ENCODE measurements around the gene RWDD1. TPM values are rescaled to one million over a fixed set of nuclear protein-coding genes. Genes with fewer than 3 reads are reported as not detected.

RWDD1 gene
- total RNA-seq, 1 experiment from 2014 or later: 52.3 TPM

- no peaks in the 10 kb centered on the region for H3K4me1 ChIP-seq (ENCODE audit: insufficient read depth, low read length, poor library complexity, severe bottlenecking)
- no TSS peak for BruUV-seq (replicated peaks)
- H3K27ac ChIP-seq (ENCODE audit: low read depth, low read length, poor library complexity, severe bottlenecking): no peak overlapping the region
- no peak for DNase-seq (ENCODE audit: low spot score)
- H3K36me3 ChIP-seq (ENCODE audit: insufficient read depth, low read length, poor library complexity, severe bottlenecking): no peaks in the 10 kb centered on the region
- no peak for TF ChIP-seq CTCF (conservative IDR thresholded peaks at IDR 0.05; ENCODE audit: low read depth, low read length)
- TF ChIP-seq EZH2 (IDR thresholded peaks at IDR 0.05; ENCODE audit: borderline replicate concordance, low read depth, low read length, poor library complexity, severe bottlenecking): no peak
- intact Hi-C loops (cut with micrococcal nuclease; ENCODE audit: unreplicated experiment): no loop called here
- H3K27me3 ChIP-seq (replicated peaks; ENCODE audit: insufficient read depth, low read depth, low read length, poor library complexity): no peaks in the 10 kb centered on the region
- ChIA-PET POLR2A (ENCODE audit: low non-redundant PET) (no interaction called here), CTCF (no interaction called here)
- no peaks in the 10 kb centered on the region for H3K9me3 ChIP-seq (ENCODE audit: low read depth, low read length, poor library complexity, severe bottlenecking)
- no peak overlapping the region for H3K4me3 ChIP-seq (ENCODE audit: low read depth, low read length, poor library complexity, severe bottlenecking)
These were observed 60.2 kb downstream of the RWDD1 start for GRCh38 chr6:116631379-116631990.

DNA sequence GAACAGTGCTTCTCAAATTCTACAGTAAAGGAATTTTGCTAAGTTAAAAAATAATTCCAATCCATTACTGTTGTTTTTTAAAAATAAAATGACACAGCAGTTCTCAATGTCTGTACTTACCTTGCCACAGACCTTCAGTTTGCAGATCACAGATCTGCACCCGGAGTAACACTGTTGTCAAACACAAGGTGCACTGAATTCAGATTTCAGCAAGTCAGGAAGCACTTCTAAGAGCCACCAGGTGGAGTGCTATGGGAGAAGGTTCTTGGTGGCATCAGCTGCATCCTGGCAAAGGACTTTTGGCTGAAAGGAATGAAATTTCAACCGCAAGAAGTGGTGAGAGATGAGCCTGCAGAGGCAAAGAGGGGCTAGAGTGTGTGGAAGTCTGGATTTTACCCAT, 62.4 kb downstream of the RWDD1 start:
- H3K4me3 ChIP-seq (ENCODE audit: low read depth, low read length, poor library complexity, severe bottlenecking): no peak overlapping the region
- intact Hi-C loops (cut with micrococcal nuclease; ENCODE audit: unreplicated experiment): no loop called here
- H3K4me1 ChIP-seq (ENCODE audit: insufficient read depth, low read length, poor library complexity, severe bottlenecking): no peaks in the 10 kb centered on the region
- POLR2A ChIA-PET (ENCODE audit: low non-redundant PET): no interaction called here
- no peak for TF ChIP-seq EZH2 (IDR thresholded peaks at IDR 0.05; ENCODE audit: borderline replicate concordance, low read depth, low read length, poor library complexity, severe bottlenecking)
- TF ChIP-seq CTCF (conservative IDR thresholded peaks at IDR 0.05; ENCODE audit: low read depth, low read length): peak; percentile 27; the same call in 1 of the 2 replicates
- DNase-seq (ENCODE audit: low spot score): peak; percentile 23
- no peak overlapping the region for H3K27ac ChIP-seq (ENCODE audit: low read depth, low read length, poor library complexity, severe bottlenecking)
- no peaks in the 10 kb centered on the region for H3K36me3 ChIP-seq (ENCODE audit: insufficient read depth, low read length, poor library complexity, severe bottlenecking)
- H3K9me3 ChIP-seq (ENCODE audit: low read depth, low read length, poor library complexity, severe bottlenecking): no peaks in the 10 kb centered on the region
- no TSS peak for BruUV-seq (replicated peaks)
- H3K27me3 ChIP-seq (replicated peaks; ENCODE audit: insufficient read depth, low read depth, low read length, poor library complexity): no peaks in the 10 kb centered on the region
- CTCF ChIA-PET: no interaction called here

Other genes starting within 250 kb of the RWDD1 start
- 31.4 and 33.3 TPM in 2 replicates for gene DSE, start 200.6 kb upstream of the RWDD1 start, total RNA-seq (2021)
- gene CALHM6, start 110.1 kb upstream of the RWDD1 start, total RNA-seq (2021): not detected in 2 replicates
- gene CALHM5, start 59.9 kb upstream of the RWDD1 start, total RNA-seq (2021): 0.26 TPM in 2 replicates
- gene TRAPPC3L, start 25.8 kb upstream of the RWDD1 start, total RNA-seq (2021): not detected in 2 replicates
- not detected in 2 replicates for gene CALHM4, start 17.8 kb upstream of the RWDD1 start, total RNA-seq (2021)
- gene RSPH4A, start 45.0 kb downstream of the RWDD1 start, total RNA-seq (2021): 0.24 and 0.26 TPM in 2 replicates
- 18.2 and 19.0 TPM in 2 replicates for gene ZUP1, start 97.3 kb downstream of the RWDD1 start, total RNA-seq (2021)
- gene KPNA5, start 109.7 kb downstream of the RWDD1 start, total RNA-seq (2021): 17.3 and 19.4 TPM in 2 replicates
- gene FAM162B, start 194.2 kb downstream of the RWDD1 start, total RNA-seq (2021): 0.81 and 0.97 TPM in 2 replicates

Data from A673 (cell line).